HG03045 (cell line): ENCODE measurements around the gene NGEF.

Experiments used
- ATAC-seq: cut with Tn5 transposase; IDR thresholded peaks from one replicate; pipeline ENCODE4 v1.9.1; 2021; ENCODE audit warnings: mild to moderate bottlenecking, moderate library complexity; ENCODE audit not compliant: unreplicated experiment

Gene NGEF

GRCh38 chr2:233044974-233045605 is 32.0 kb upstream of the NGEF start:
- ATAC-seq, result no peak

- ATAC-seq, result no peak
These were observed 29.5 kb upstream of the NGEF start for GRCh38 chr2:233042549-233042948.

GRCh38 chr2:233041722-233042323 is 28.8 kb upstream of the NGEF start:
- no peak for ATAC-seq

- no peak for ATAC-seq
These were observed 27.5 kb upstream of the NGEF start for GRCh38 chr2:233040571-233040970.

- ATAC-seq, result no peak
These were observed 26.9 kb upstream of the NGEF start for GRCh38 chr2:233039846-233040530.

- no peak for ATAC-seq
These were observed 26.3 kb upstream of the NGEF start for GRCh38 chr2:233039212-233039845.

- no peak for ATAC-seq
These were observed 24.0 kb upstream of the NGEF start for GRCh38 chr2:233037078-233037477.

- no peak for ATAC-seq
These were observed 23.2 kb upstream of the NGEF start for GRCh38 chr2:233036162-233036838.

GRCh38 chr2:233035426-233036161 is 22.5 kb upstream of the NGEF start:
- ATAC-seq, result no peak

GRCh38 chr2:233034091-233034882 is 21.2 kb upstream of the NGEF start:
- no peak for ATAC-seq

GRCh38 chr2:233033672-233034071 is 20.6 kb upstream of the NGEF start:
- no peak for ATAC-seq

GRCh38 chr2:233032551-233033320 is 19.7 kb upstream of the NGEF start, which contains the start of gene NEU2:
Gene NEU2 (plus strand): TSS chr2:233032672. CDS start chr2:233032672, 0 bp downstream.
- ATAC-seq, result no peak

GRCh38 chr2:233031556-233032500 is 18.8 kb upstream of the NGEF start:
- ATAC-seq, result no peak

- ATAC-seq, result no peak
These were observed 16.3 kb upstream of the NGEF start for GRCh38 chr2:233029321-233029720.

GRCh38 chr2:233026198-233026813 is 13.2 kb upstream of the NGEF start:
- ATAC-seq, result no peak

- ATAC-seq, result no peak
These were observed 12.7 kb upstream of the NGEF start for GRCh38 chr2:233025706-233026105.

- no peak for ATAC-seq
These were observed 10.8 kb upstream of the NGEF start for GRCh38 chr2:233023761-233024410.
